22Rv1 (cell line): ENCODE measurements around the gene ZIC2.

Source experiments
- H3K27ac ChIP-seq: fragments of 450-650 bp; 2 replicates; pipeline ENCODE4 v1.5.1; 2017
- CTCF ChIP-seq: fragments of 450-650 bp; IDR thresholded peaks from 2 replicates; pipeline ENCODE4 v1.5.1; 2017; ENCODE audit warnings: mild to moderate bottlenecking
- ZFX ChIP-seq: fragments of 450-650 bp; IDR thresholded peaks from 2 replicates; pipeline ENCODE4 v1.6.1; 2017; ENCODE audit warnings: antibody characterized with exemption, borderline replicate concordance

ZIC2 gene

DNA sequence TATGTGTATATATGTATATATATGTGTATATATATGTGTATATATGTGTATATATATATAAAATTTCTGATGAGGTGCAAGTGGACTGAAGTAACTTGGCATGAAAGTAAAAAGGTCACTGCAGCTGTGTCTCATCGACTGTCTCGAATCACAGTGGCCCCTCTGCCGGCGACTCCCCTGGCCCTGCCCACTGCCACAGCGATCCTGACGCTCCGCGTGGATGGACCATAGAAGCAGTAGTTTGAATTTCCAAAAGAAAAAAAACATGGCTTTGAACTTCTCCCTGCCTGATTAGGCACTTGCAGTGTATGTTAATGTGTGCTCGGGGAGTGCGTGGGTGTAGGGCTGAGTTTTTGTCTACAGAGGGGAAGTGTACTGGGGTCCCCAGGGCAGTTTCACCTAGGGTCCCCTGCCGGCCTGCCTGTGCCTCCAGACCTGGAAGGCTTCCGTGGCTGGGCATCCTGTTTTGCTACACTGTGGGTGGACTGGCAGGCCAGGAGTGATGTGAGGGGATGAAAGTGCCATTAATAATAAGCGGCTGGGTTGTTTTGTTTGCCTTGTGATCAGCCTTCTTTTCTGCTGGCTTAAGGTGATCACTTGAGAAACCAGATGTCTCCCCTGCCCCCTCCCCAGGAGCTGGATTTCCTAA is 20.8 kb upstream of the ZIC2 start:
- TF ChIP-seq ZFX (no peak), CTCF (no peak)
- H3K27ac ChIP-seq = no peak overlapping the region

GRCh38 chr13:99961636-99962035 is 19.9 kb upstream of the ZIC2 start:
- H3K27ac ChIP-seq = peak overlapping the region; percentile 3; the same call in 1 of the 2 replicates

GRCh38 chr13:99962242-99962641 is 19.3 kb upstream of the ZIC2 start:
- TF ChIP-seq CTCF (no peak), ZFX (no peak)
- H3K27ac ChIP-seq = peak overlapping the region; percentile 3; the same call in 1 of the 2 replicates

More at GRCh38 chr13:99961636-99962035, 19.9 kb upstream of the ZIC2 start:
- TF ChIP-seq ZFX (no peak), CTCF (no peak)

- no peak for TF ChIP-seq ZFX
- TF ChIP-seq CTCF = no peak
- no peak overlapping the region for H3K27ac ChIP-seq
Measured at GRCh38 chr13:99963816-99964339, 17.7 kb upstream of the ZIC2 start.

DNA sequence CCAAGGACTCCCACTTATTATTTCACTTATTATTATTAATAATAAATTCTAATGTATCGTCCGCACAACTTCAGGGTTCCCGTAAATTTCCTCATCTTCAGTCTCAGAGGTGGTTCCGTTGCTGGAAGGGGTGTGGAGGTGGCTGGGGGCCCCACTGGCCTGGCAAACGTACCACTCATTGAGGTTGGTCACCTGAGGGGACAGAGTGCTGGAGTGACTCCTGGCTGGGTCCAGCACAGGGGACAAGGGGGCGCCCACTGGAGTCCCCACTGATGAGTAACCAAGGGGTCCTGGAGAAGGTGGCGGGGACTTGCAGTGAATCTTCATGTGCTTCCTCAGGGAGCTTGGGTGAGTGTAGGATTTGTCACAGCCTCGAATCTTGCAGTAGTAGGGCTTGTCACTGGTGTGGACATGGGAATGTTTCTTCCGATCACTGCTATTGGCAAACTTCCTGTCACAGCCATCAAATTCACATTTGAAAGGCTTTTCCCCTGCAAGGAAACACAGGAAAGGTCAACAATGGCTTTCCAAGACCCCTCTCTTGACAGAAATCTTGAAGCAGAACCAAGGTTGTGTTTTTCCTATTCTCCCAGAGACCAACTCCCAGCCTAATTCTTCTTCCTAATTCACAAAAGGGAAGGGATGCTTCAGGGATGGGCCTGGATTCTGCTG is 16.1 kb upstream of the ZIC2 start:
- H3K27ac ChIP-seq = no peak overlapping the region
- TF ChIP-seq CTCF (no peak), ZFX (no peak)

- TF ChIP-seq ZFX = no peak
- TF ChIP-seq CTCF = no peak
- no peak overlapping the region for H3K27ac ChIP-seq
Measured at GRCh38 chr13:99966064-99966805, 15.3 kb upstream of the ZIC2 start.
